ENCODE data around the gene ASB13. TPM values are rescaled to one million over a fixed set of nuclear protein-coding genes. Genes with fewer than 3 reads are reported as not detected.

ASB13 gene
- total RNA-seq, 2 experiments from 2014 or later = 1.9 to 2.9 TPM

GRCh38 chr10:5697342-5697741, 30.9 kb upstream of the ASB13 start:
- no peak for TF ChIP-seq CTCF (IDR thresholded peaks at IDR 0.05)
- intact Hi-C loops (cut with DNase I, micrococcal nuclease) = no loop called here
- no peaks in the 10 kb centered on the region for H3K36me3 Mint-ChIP-seq (ENCODE audit: low read depth)
- Histone ChIP-seq H3K36me3 (ENCODE audit: insufficient read depth, low read length) (no peaks in the 10 kb centered on the region), H3K27me3 (ENCODE audit: control insufficient read depth in 1 of 2, insufficient read depth in 2 of 2, low read length in 2 of 2) (no peaks in the 10 kb centered on the region), H3K4me1 (ENCODE audit: insufficient read depth, low read length) (peaks cover 17% of the 10 kb centered on the region), H3K27ac (ENCODE audit: low read depth in 1 of 2, low read length in 2 of 2) (no peak overlapping the region), H3K9me3 (ENCODE audit: control insufficient read depth in 1 of 2, insufficient read depth in 1 of 2, low read length in 2 of 2) (no peaks in the 10 kb centered on the region), H3K4me3 (ENCODE audit: low read length) (no peak overlapping the region)
- peak overlapping the region; percentile 13 for H3K4me3 Mint-ChIP-seq
- POLR2A ChIA-PET = no interaction called here
- no peaks in the 10 kb centered on the region for H3K9me3 Mint-ChIP-seq
- no peak overlapping the region for H3K27ac Mint-ChIP-seq
- ATAC-seq (ENCODE audit: poor library complexity) (no peak), DNase-seq (no peak)
- H3K27me3 Mint-ChIP-seq = no peaks in the 10 kb centered on the region
- CTCF ChIA-PET = no interaction called here
- H3K4me1 Mint-ChIP-seq (ENCODE audit: low read depth) = peaks cover 50% of the 10 kb centered on the region

DNA sequence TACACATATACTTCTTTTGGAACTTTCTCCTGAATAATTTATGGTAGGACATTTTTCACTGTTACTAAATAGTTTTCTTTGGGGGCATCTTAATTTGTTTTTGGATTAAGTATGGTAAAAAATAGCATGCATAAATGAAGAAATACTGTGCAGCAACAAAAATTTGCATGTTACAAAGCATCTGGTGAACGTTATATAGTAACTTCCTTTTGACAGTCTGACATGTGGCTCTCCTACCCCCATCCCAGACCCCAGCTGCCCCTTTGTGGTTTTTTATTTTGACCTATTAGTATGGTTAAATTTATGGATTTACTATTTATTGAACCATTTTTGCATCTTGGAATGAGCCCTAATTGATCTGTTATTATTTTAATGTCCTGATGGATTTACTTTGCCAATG, 28.2 kb upstream of the ASB13 start:
- no peaks in the 10 kb centered on the region for H3K9me3 ChIP-seq (ENCODE audit: control insufficient read depth in 1 of 2, insufficient read depth in 1 of 2, low read length in 2 of 2)
- POLR2A ChIA-PET = interaction anchor here (0.6 kb wide), 2 partner anchors 11 to 580 kb away, joined by 3 read pairs; no protein-coding TSS in a partner anchor
- CTCF ChIA-PET = no interaction called here
- Mint-ChIP-seq H3K27ac (no peak overlapping the region), H3K4me3 (no peak overlapping the region), H3K9me3 (no peaks in the 10 kb centered on the region), H3K4me1 (ENCODE audit: low read depth) (peaks cover 68% of the 10 kb centered on the region), H3K27me3 (no peaks in the 10 kb centered on the region), H3K36me3 (ENCODE audit: low read depth) (no peaks in the 10 kb centered on the region)
- H3K4me3 ChIP-seq (ENCODE audit: low read length) = no peak overlapping the region
- no peak for TF ChIP-seq CTCF (IDR thresholded peaks at IDR 0.05)
- intact Hi-C loops (cut with DNase I, micrococcal nuclease) = no loop called here
- H3K36me3 ChIP-seq (ENCODE audit: insufficient read depth, low read length) = no peaks in the 10 kb centered on the region
- H3K4me1 ChIP-seq (ENCODE audit: insufficient read depth, low read length) = peaks cover 26% of the 10 kb centered on the region
- ATAC-seq (ENCODE audit: poor library complexity) (no peak), DNase-seq (no peak)
- no peaks in the 10 kb centered on the region for H3K27me3 ChIP-seq (ENCODE audit: control insufficient read depth in 1 of 2, insufficient read depth in 2 of 2, low read length in 2 of 2)
- H3K27ac ChIP-seq (ENCODE audit: low read depth in 1 of 2, low read length in 2 of 2) = no peak overlapping the region

GRCh38 chr10:5692461-5693358, 26.3 kb upstream of the ASB13 start:
- Mint-ChIP-seq H3K4me1 (ENCODE audit: low read depth) (peaks cover 85% of the 10 kb centered on the region), H3K27ac (peak overlapping the region; percentile 66), H3K4me3 (peak overlapping the region; percentile 85), H3K36me3 (ENCODE audit: low read depth) (peaks cover 9% of the 10 kb centered on the region), H3K27me3 (no peaks in the 10 kb centered on the region), H3K9me3 (no peaks in the 10 kb centered on the region)
- no peak for TF ChIP-seq CTCF (IDR thresholded peaks at IDR 0.05)
- ChIA-PET CTCF (interaction anchor here (0.9 to 2.1 kb wide), 5 partner anchors 12 to 117 kb away, joined by 3 to 7 read pairs (median 4); no protein-coding TSS in a partner anchor), POLR2A (interaction anchor here (0.6 to 1.7 kb wide), 6 partner anchors 9 to 121 kb away, joined by 3 to 8 read pairs (median 3); partner anchors contain the start of genes GDI2 and TASOR2)
- peak; percentile 27 to 85 (median 54) for DNase-seq
- no peak overlapping the region for H3K27ac ChIP-seq (ENCODE audit: low read depth in 1 of 2, low read length in 2 of 2)
- peak overlapping the region; percentile 57 for H3K4me3 ChIP-seq (ENCODE audit: low read length)
- H3K4me1 ChIP-seq (ENCODE audit: insufficient read depth, low read length) = peaks cover 41% of the 10 kb centered on the region
- peak; percentile 90 for ATAC-seq (ENCODE audit: poor library complexity)
- no peaks in the 10 kb centered on the region for H3K36me3 ChIP-seq (ENCODE audit: insufficient read depth, low read length)
- intact Hi-C loops (cut with DNase I, micrococcal nuclease) = no loop called here
- no peaks in the 10 kb centered on the region for H3K27me3 ChIP-seq (ENCODE audit: control insufficient read depth in 1 of 2, insufficient read depth in 2 of 2, low read length in 2 of 2)
- no peaks in the 10 kb centered on the region for H3K9me3 ChIP-seq (ENCODE audit: control insufficient read depth in 1 of 2, insufficient read depth in 1 of 2, low read length in 2 of 2)
